ENCODE results near the gene PAX5.
"Not testable (repeated sequence)": the region's sequence is repeated elsewhere in the genome, so short reads cannot be mapped to it uniquely, and the experiment has no call there.

PAX5 gene

DNA sequence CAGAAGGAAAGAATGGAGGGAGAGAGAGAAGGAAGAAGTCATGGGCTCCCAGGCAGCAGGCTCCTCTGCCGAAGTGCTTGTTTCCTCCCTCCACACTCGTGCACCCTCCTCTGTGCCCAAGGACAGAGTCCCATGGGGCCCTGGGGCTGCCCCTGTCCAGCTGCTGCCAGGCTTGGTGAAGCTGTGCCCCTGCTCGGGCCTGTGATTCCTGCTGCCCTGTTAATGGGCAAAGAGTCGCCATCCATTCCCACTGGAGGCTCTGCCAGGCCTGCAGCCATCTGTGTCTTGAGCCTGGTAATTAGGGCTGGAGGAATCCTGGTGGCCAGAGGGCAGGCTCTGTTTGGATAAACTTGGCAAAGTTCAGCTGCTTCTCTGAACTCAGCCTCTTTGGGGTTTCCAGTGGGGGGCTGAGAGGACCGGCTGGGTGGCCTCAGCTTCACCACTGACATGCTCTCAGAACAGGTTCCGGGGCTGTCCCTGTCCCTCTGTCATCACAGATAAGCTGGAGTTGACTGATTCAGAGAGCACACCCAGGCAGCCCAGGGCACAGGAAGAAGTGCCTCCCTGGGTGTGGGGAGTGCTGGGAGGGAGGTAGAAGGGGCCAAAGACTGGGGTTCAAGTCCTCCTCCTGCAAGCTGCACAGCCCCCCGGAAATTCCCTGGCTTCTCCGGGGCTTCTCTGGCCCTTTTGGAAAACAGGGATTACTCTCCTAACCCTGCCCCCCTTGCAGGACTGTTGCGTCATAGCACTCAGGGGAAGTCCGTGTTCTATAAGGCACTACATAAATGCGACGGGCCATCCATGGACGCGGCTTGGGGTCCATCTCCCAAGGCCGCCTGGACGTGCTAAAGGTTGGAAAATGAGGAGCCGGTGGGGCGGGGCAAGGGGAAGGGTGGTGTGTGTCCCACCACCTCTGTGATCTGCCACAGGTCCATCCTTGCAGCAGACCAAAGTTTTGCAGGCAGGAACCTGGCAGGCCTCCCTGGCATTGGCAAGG lies 154.8 kb downstream of the PAX5 start:
- DNase-seq (ENCODE audit: low spot score) = no peak

DNA sequence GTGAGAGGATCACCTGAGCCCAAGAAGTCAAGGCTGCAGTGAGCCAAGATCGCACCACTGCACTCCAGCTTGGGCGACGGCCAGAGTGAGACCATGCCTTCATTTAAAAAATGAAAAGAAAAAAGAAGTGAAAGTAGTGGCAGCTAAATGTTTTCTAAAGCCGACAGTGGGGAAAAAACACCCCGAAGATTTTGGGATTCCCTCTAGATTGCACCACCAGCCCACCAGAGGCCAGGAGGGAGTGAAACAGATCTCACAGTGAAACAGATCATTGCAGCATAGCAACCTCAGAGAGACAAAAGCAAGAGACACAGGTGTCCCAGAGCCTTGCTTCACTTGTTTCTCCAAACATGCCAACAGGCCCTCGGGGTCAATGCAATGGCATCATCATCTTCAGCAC lies 156.8 kb downstream of the PAX5 start:
- DNase-seq (ENCODE audit: low spot score) = no peak

DNA sequence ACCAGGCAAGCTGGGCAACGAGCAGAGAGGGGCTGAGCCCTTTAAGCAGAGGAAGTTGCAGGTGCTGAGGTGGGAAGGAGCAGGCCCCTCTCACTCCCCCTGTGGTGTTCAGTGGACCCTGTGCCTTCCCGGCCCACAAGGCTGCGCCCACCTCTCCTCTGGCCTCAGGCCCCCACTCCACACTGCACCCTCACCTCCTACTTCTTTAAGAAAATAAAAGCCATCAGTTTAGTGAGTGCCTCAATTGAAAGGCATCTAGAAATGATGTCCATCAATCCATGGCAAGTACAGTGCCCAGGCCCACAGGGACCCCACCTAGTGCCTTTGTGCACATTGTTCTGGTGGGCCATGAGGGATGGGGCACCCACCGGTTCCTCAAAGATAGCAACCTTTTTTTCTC lies 158.0 kb downstream of the PAX5 start:
- DNase-seq (ENCODE audit: low spot score) = no peak

DNA sequence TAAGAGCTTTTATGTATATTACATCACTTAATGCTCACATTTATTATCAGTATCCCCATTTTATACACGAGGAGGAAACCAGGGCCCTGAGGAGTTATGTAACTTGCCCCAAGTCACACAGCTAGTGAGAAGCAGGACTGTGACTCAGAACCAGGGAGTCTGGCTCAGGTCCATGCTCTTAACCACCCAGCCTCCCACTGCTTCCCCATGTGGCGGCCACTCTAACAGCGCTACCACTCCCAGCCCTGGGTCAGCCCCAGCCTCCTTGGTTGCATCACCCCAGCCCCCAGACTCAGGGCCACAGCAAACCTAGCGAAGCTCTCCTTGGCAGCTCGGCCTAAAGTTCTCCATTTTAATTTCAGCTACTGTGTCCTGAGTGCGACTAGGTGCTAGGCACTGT lies 159.1 kb downstream of the PAX5 start:
- no peak for DNase-seq (ENCODE audit: low spot score)

DNA sequence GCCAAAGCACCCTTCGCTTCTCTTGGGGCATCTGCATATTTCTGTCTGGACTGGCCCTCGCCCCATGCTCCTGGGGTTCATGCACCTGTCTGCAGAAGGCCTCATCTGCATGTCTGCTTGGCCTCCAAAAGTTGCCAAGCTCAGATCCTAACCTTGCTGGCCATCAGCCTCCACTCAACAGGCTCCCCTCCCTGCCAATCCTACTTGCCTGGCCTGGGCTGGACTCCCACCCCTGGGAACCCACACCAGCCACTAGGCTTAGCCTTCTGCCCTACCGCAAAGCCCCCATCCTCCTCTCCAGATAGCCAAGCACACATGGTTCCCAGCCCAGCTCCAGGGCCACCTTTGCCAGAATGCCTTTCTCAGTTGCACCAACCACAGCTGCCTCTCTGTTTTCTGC lies 159.8 kb downstream of the PAX5 start:
- DNase-seq (ENCODE audit: low spot score) = no peak

DNA sequence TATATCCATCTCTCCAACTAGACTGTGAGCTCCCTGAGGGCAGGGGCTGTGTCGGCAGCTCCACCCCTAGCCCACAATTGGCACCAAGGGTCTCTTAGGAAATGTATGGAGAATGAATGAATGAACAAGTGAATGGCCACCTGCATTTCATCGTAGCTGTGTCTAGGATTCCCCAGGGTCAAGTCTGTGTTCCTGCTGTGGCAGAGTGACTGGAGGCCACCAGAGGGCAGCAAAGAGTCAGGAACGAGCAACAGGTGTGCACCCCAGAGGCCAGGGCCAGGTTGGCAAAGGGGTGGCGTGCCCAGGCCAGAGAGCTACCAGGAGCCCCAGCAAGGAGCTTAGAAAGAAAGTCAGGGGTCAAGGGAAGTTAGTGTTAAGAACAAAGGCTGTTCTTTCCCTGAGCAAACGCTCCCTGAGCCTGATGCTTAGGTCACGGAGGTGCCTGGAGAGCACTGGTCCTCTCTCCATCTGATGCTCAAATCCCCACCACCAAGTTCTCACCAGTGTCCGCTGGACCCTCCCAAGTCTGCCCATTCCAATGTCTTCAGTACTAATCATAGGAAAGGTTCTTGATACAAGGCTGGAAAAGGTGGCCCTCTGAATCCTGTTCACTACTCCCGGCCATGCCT lies 160.7 kb downstream of the PAX5 start:
- peak; percentile 82 for DNase-seq (ENCODE audit: low spot score)

DNA sequence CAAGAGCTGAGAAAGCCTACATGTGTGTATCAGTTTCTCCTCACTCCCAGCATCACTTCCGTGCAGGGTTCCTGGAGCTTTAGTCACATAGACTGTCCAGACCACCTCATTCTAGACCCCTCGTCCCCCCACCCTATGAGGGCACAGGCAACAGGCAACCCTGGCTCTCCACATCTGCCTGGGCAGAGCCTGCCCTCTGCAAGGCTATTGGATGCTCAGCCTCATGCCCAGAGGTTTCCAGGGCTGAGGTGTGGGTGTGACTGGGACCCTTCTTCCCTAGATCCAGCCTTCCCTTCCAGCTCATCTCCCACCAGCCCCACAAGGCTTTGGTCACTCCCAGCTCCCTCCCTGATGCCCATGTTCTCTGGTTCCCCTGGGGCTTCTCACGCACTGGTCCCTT lies 161.4 kb downstream of the PAX5 start:
- no peak for DNase-seq (ENCODE audit: low spot score)

DNA sequence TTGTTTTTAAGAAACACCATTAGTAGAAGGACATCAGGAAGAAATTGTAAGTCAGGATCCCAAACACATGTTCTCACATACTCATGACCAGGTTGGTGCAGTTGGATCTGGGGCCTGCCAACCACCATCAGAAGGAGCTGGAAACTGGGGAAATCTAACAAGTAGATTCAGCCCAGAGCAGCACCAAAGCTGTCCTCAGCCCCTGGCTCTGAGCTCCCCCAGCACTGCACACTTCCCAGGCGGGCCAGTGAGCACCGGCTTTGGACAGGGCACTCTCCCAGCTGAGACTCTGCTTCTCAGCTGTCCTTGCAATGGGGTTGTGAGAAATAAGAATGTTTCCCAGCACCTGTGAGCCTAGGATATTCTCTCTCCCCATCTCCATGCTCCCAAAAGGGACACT lies 162.5 kb downstream of the PAX5 start:
- no peak for DNase-seq (ENCODE audit: low spot score)

DNA sequence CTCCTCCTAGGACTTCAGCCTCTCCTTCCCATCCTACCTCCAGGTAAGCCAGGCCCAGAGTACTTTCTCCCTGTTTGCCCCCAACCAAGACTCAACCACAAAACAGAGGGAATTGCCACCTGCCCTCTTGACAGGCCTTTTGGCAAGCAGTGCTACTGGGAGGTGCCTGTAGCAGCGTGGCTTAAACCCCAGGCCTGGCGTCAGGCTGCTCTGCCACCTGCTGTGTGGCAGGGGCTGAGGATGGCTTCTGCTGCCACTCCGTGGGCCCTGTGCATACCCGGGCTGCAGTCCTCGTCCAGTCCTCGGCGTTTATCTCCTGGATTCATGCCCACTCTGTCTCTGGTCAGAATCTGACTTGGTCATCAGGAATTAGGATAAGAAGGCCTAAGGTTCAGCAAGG lies 163.1 kb downstream of the PAX5 start:
- no peak for DNase-seq (ENCODE audit: low spot score)

DNA sequence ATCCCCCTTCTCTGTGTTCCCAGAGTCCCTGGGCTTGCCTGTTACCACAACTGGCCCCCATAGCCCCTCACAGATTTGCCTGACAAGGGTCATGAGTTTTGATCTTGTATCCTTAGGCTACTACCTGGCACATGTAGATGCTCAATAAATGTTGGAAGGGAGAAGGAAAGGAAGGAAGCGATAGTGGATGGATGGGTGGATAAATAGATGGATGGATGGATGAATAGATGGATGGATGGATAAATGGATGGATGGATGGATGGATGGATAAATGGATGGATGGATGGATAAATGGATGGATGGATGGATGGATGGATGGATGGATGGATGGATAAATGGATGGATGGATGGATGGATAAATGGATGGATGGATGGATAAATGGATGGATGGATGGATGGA lies 164.5 kb downstream of the PAX5 start:
- not testable (repeated sequence) for DNase-seq (ENCODE audit: low spot score)

DNA sequence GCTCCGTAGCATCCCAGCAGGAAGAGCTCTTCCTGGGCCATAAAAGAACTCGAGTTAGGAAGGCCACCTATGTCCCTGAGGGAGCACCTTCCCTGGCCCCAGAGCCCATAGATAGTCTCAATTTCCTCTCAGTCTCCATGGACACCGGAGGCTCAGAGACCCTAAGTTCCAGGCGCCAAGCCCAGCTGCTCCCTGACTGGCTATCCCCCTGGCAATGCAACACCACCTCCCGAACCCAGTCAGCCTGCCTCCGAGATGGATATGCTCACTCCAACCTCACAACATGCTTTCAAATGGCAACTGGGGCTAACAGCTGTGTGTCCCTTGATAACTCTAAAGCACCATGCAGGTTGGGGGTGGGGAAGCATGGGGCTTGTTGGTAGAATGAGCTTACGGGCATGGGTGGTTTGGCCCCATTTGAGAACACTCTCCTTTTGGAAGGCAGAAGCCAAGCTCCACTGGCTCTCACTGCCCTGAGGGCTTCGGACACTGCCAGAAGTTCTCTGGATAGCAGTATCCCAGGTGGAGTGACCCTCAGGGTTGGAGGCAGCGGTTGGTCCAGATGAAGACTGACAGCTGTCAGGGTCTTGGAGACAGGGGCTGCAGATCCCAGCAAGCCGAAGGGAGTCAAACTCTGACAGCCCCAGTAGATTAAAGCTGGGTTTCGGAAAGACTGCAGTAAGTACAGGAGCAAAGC lies 165.3 kb downstream of the PAX5 start:
- DNase-seq (ENCODE audit: low spot score) = no peak

DNA sequence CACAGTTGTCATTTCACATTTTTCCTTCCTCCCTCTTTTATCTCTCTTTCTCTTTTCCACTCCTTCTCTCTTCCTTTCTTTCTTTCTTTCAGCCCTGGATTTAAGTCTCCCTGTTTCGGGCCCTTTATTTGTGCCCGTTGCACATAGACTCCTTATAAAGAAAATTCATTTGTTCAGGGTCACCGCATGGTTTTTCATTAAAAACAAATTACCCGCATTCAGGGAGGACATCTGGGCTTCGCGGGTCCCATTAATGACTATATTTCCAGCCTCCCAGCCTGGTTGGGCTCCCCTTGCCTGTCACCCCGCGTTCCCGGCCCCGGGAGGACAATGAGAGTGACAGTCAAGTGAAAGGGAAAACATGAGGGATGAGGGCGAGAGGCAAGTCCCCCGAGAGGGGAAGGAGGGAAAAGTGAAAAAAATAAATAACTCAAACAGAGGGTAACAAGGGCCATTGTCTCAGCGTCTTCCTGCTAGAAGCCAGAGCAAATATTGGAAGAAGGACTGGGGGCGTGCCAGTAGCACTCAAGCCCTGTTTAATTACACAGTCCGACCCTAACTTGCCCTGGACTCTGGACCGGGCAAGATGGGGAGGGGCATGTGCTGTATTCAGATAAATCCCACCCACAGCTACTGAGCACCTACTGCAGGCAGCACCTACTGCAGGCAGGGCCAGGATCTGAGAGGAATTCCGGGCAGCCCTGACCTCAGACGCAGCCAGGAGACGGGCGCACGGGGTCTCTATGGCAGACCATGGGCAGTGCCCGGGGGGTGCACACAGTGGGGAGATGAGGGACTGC lies 166.2 kb downstream of the PAX5 start:
- DNase-seq (ENCODE audit: low spot score) = no peak

DNA sequence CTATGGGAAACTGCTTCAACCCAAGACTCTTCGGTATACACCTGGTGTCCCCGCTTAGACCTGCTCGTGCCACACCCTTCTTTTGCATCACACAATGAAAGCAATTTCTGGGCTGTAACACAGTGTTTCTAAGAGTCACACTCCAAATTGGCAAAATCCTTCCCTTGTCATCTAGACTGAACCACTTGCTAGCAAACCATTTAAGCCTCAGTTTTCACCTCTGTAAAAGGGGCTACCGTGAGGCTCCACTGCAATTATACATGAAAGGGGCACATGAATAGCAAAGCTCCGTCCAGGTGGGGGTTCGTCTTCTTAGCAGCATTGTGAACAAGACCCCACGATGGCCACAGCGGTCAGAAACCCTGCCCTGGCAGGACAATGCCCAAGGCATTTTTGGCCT lies 166.8 kb downstream of the PAX5 start:
- no peak for DNase-seq (ENCODE audit: low spot score)

DNA sequence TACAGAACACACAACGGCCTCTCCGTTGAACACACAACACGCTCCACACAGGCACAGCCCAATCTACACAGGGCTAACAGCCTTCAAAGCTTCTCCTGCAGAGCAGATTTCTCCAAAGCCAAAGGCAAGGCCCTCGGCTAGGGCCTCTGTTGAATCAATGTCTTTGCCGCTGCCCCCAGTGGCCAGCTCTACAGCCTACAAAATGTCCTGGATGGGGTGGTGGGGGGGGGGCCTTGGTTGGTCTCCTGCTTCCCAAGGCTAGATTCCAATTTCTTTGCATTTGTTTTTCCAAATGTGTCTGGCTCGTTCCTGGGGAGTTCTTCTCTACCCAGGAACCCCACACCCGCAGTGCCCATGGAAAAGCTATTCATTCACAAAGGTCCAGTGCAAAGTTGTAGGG lies 167.2 kb downstream of the PAX5 start:
- DNase-seq (ENCODE audit: low spot score) = no peak

DNA sequence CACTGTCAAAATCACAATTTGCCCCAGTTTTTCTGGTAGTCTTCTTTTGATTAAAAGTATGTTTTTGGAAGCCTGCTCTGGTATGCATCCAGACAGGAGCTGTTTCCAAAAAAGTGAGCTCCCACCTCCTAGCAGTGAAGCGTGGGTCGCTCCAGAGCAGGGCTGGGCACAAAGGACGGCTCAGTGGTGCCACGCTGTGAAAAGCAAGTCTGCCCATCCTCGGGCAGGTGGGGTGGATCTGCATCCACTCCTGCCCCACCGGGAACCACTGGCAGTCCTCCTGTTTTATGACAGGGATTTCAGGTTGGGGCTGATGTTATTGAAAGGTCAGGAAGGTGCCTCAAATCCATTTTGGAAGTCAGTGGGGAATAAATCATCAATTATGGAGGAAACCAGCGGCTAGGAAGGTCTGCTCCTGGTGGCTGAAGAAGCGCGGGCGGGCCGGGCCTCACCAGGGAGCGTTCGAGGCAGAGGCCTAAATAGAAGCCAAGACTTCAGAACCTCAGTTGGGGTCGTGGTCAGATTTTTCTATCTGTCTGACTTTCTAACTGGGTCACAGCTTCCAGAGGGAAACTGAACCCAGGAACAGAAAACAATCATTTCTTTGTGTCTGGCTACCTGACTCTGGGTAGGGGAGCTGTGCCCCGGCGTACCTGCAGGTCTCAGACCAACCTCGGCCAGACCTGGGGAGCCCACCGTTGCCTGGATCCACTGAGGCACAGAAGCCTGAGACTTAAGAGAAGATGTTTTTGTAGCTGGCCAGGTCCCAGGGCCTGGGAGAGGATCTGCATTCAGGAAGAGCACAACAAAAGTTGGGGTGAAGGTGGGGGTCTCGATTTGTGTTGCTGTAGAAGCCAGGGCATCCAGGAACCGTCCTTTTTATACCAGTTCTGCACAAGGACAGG lies 168.1 kb downstream of the PAX5 start:
- no peak for DNase-seq (ENCODE audit: low spot score)

DNA sequence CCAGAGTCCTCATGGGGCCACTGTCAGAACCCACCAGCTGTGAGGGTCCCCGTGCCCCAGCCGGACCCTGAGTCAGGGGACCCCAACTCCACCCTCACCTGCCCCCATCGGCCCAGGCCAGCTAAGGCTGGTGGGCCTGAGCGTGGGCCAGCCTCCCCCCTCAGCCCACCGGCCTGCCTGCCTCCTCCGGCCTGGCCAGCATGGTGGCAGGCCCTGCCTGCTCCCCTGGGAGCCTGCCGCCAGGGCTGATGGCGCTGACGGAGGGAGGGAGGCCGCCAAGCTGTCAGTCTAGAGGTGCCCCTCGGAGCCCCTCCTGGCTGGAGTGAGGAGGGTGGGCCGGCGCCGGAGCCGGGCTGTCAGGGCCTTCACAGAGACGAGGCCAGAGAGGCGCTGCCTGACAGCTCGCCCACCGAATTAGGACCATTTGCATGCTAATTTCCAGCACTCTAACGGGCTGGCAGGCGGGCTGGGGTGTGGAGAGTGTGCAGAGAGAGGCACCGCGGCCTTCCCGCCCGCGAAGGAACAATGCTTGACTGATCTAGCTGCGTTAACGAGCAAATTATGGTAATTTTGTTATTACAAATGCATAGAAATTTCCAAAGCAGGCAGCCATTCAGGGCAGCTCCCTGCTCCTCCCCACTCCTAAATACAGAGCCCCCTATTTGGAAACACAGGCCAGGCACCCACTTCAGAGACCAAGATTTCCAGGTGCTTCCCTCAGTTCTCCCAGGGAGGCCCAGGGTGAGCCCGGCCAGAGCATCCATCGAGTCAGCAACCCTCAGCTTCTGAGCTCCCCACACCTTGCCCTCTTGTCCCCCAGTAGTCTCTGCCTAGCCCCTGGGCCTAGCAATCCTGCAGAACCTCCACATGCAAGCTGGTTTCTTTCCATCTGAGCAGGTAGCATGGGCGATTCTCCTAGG lies 169.3 kb downstream of the PAX5 start:
- no peak for DNase-seq (ENCODE audit: low spot score)

DNA sequence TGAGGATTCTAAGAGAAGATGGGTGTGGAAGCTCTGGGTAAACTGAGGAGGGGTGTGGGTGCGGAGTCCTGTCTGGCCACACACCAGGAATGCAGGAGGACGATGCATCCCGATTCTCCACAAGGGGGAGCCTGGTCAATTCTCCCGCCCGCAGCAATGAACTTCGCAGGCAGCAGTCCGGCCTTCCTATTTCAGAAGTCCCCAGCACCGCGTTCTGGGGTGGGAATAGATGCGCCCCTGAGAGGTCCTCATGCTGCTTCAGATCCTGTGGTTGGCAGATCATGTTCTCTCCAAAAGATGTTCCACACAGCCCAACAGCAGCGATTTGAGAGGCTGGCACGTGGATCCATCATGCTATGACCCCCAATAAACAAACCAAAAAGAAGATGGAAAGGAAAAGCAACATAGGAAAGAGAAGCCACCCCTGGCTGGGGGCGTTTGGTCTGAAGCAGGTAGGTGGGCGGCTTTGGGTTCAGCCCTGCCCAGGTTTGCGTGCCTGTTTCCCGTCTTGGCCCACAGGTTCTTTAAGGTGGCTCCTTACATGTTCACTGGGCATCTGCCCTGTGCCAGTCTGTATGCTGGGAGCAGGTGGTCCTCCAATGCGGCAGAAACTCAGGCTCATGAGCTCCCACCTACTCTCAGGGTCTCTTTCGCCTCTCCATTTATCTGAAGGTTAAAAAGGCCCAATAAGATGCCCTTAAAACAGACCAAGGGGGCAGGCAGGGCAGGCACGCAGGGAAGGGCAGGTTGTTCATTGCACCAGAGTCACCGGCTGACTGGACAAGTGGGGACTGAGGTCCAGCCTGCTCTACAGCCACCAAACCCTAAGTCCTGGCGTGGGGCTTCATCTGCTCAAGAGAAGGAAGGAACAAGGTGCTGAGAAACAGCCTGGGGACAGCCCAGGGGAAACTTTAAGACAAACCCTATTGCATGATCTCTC lies 171.6 kb downstream of the PAX5 start:
- DNase-seq (ENCODE audit: low spot score) = peak; percentile 79

DNA sequence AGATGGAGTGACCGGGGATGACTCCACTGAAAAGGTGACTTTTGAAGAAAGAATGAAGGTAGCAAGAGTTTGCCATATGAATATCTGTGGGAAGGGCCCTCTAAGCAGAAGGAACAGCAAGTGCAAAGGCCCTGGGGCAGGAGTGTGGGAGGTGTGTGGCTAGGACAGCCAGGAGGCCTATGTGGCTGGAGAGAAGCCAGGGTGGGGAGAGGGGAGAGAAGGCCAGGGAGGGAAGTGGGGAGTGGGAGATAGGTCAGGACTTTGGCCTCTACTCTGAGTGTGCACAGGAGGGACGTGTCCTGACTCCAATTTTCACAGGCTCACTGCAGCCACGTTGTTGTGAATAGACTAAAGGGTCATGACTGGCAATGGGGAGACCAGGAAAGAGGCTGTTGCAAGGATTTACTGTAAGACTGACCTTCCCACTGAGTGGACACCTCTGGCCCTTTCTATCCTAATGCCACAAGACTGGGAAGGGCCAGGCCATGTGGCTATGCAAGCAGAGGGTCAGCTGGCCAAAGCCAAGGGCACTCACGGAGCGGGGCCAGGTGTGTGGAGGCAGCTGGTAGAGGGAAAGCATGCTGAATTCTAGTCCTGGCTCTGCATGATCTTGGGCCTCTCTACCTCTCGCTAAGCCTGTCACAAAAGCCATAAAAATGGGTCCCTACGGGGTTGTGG lies 172.4 kb downstream of the PAX5 start:
- no peak for DNase-seq (ENCODE audit: low spot score)

All from AG08396 (cell line).